Chondrocyte (in vitro differentiated cells): ENCODE data around the gene SLC52A3. TPM values are rescaled to one million over a fixed set of nuclear protein-coding genes. Genes with fewer than 3 reads are reported as not detected.

Experiments used
- DNase-seq: peaks from one replicate; pipeline ENCODE4 v3.0.0; 2021; ENCODE audit warnings: mixed read lengths, low spot score
- H3K27ac Mint-ChIP-seq: one replicate; pipeline ENCODE4 v1.8.0; 2021; ENCODE audit warnings: mild to moderate bottlenecking, moderate library complexity, mixed read lengths; ENCODE audit not compliant: unreplicated experiment
- H3K27me3 Mint-ChIP-seq: 2 replicates; pipeline ENCODE4 v1.8.0; 2021; ENCODE audit warnings: low read depth, mixed read lengths
- H3K36me3 Mint-ChIP-seq: 2 replicates; pipeline ENCODE4 v1.8.0; 2021; ENCODE audit warnings: low read depth, mixed read lengths
- H3K4me1 Mint-ChIP-seq: 2 replicates; pipeline ENCODE4 v1.8.0; 2021; ENCODE audit warnings: low read depth, mild to moderate bottlenecking, mixed read lengths
- H3K4me3 Mint-ChIP-seq: one replicate; pipeline ENCODE4 v1.8.0; 2021; ENCODE audit warnings: mild to moderate bottlenecking, moderate library complexity, mixed read lengths; ENCODE audit not compliant: unreplicated experiment
- H3K9me3 Mint-ChIP-seq: 2 replicates; pipeline ENCODE4 v1.8.0; 2021; ENCODE audit warnings: low read depth, mixed read lengths
- total RNA-seq: library from RNA; stranded (reverse); gene quantifications from 3 replicates; pipeline ENCODE4 v1.2.1, GENCODE V29; 2021
- TF ChIP-seq, protein P1 (sequence below): fragments of 200-600 bp; sonication (generic); IDR thresholded peaks from 2 replicates; pipeline ENCODE4 v1.5.0; 2021; ENCODE audit warnings: antibody characterized with exemption, mild to moderate bottlenecking, moderate library complexity

Gene SLC52A3
- total RNA-seq, 1 donor from 2014 or later = not detected

DNA sequence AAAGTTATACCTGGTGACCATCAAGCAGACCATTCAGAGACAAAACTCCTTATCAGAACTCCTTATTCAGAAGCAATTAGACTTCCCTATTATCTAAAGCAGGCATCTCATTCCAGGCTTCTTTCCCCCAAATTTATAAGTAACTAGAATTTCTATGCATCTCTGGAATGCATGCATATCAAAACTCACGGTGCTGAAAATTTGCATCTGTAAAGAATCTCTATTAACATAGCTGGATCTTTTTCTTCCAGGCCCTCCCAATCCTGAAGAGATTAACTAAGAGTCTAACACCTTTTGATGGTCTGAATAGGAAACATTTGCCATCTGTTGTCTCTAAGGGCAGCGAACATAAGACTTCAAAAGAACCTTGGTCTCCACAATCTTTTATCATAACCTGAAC, 22.8 kb upstream of the SLC52A3 start:
- Mint-ChIP-seq H3K27me3 (peaks cover 33% of the 10 kb centered on the region), H3K4me3 (no peak overlapping the region), H3K4me1 (no peaks in the 10 kb centered on the region), H3K9me3 (peaks cover 7% of the 10 kb centered on the region), H3K27ac (no peak overlapping the region), H3K36me3 (peaks cover 2% of the 10 kb centered on the region)
- DNase-seq = no peak
- TF ChIP-seq, protein P1, sequence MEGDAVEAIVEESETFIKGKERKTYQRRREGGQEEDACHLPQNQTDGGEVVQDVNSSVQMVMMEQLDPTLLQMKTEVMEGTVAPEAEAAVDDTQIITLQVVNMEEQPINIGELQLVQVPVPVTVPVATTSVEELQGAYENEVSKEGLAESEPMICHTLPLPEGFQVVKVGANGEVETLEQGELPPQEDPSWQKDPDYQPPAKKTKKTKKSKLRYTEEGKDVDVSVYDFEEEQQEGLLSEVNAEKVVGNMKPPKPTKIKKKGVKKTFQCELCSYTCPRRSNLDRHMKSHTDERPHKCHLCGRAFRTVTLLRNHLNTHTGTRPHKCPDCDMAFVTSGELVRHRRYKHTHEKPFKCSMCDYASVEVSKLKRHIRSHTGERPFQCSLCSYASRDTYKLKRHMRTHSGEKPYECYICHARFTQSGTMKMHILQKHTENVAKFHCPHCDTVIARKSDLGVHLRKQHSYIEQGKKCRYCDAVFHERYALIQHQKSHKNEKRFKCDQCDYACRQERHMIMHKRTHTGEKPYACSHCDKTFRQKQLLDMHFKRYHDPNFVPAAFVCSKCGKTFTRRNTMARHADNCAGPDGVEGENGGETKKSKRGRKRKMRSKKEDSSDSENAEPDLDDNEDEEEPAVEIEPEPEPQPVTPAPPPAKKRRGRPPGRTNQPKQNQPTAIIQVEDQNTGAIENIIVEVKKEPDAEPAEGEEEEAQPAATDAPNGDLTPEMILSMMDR = no peak

GRCh38 chr20:787825-788224, 19.5 kb upstream of the SLC52A3 start:
- Mint-ChIP-seq H3K27me3 (peaks cover 26% of the 10 kb centered on the region), H3K36me3 (peaks cover 2% of the 10 kb centered on the region), H3K4me1 (no peaks in the 10 kb centered on the region), H3K4me3 (no peak overlapping the region), H3K9me3 (peaks cover 17% of the 10 kb centered on the region), H3K27ac (no peak overlapping the region)
- no peak for DNase-seq
- TF ChIP-seq, protein P1 = no peak

- H3K27ac Mint-ChIP-seq = no peak overlapping the region
- H3K4me3 Mint-ChIP-seq = no peak overlapping the region
- DNase-seq = no peak
- TF ChIP-seq, protein P1 = no peak
- peaks cover 15% of the 10 kb centered on the region for H3K27me3 Mint-ChIP-seq
- no peaks in the 10 kb centered on the region for H3K36me3 Mint-ChIP-seq
- H3K9me3 Mint-ChIP-seq = peaks cover 17% of the 10 kb centered on the region
- no peaks in the 10 kb centered on the region for H3K4me1 Mint-ChIP-seq
Measured at GRCh38 chr20:779771-780170, 11.5 kb upstream of the SLC52A3 start.

- Mint-ChIP-seq H3K36me3 (no peaks in the 10 kb centered on the region), H3K27me3 (peaks cover 18% of the 10 kb centered on the region), H3K4me1 (peaks cover 6% of the 10 kb centered on the region), H3K4me3 (no peak overlapping the region), H3K27ac (no peak overlapping the region), H3K9me3 (no peaks in the 10 kb centered on the region)
- TF ChIP-seq, protein P1 = no peak
- DNase-seq = no peak
Measured at GRCh38 chr20:776165-776564, 7.9 kb upstream of the SLC52A3 start.

DNA sequence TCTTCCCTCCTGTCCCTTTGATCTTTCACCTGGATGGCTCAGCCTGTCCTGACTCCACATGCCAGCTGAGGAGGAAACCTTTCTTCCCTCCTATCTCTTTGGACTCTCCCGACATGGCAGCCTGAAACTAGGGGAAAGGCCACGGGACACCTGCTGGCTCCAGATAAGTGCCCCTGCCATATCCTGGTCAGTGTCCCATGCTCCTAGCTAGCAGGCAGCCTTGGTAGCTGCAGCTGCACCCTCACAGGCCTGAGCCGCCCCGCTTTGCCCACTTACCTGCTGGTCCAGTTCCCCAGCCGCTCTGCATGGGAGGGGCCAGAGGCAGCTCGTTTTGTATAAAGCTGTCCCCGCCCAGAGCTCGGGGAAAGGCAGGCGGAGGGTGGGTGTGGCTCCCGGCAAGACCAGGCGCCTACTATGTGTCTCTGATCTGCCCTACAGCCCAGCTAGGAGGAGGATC, 7.4 kb upstream of the SLC52A3 start:
- Mint-ChIP-seq H3K27me3 (peaks cover 17% of the 10 kb centered on the region), H3K27ac (no peak overlapping the region), H3K36me3 (no peaks in the 10 kb centered on the region), H3K4me3 (no peak overlapping the region), H3K4me1 (peaks cover 6% of the 10 kb centered on the region), H3K9me3 (no peaks in the 10 kb centered on the region)
- no peak for DNase-seq
- TF ChIP-seq, protein P1 = no peak
